ENCODE results near the gene IDH3G. TPM values are rescaled to one million over a fixed set of nuclear protein-coding genes. Genes with fewer than 3 reads are reported as not detected.
A peak's percentile ranks its signal among the peaks of the same experiment; 100 is the strongest.

The IDH3G gene
- total RNA-seq, 2 experiments from 2014 or later = 45.9 to 51.5 TPM

DNA sequence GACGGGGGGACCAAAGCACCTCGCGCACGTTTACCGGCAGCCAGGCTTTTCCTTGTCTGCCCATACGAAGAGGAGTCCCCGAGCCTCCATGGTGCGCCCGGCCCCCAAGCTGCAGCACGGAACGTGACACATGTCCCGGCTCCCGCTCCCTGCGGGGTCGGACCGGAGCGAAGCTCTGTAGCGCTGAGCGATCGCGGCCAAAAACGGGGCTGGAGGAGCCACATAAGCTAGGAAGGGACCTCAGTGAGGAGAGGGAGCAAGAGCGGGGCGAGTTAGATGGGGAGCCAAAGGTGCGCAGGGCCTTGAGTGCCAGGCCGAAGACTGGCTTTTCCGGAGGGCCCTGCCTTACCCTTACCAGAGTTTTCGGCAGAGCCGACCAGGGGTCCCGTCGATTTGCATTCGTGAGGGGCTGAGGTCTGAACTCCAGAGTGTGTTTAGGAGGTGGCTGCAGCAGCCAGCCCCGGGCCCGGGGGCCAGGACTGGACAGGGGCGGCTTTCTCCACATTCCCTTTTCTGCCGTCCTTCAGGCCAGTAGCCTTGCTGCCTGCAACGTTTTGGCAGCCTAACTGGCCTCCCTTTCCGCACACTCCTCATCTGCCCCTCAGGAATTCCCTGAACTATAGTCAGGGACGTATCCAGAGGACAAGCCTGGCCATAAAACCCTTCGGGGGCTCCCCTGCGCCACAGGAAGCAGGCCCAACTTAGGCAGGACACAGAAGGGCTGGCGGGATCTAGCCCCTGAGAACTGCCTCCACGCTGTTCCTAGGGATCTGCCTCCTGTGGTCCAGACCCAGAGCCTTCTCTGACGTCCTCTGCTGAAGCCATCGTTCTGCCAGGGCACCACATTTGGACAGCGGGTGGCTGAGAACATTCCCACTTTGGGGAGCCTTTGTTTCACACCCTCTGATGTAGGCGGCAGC, 982 bp upstream of the IDH3G start:
- Mint-ChIP-seq H3K36me3 (peaks cover 5% of the 10 kb centered on the region), H3K27ac (peak overlapping the region; percentile 65), H3K27me3 (no peaks in the 10 kb centered on the region), H3K4me1 (ENCODE audit: low read depth) (peaks cover 18% of the 10 kb centered on the region), H3K4me3 (peak overlapping the region; percentile 90), H3K9me3 (no peaks in the 10 kb centered on the region)
- ChIA-PET CTCF (interaction anchor here (0.8 to 1.2 kb wide), 6 partner anchors 29 to 152 kb away, joined by 3 to 6 read pairs (median 3); partner anchors contain the start of genes ARHGAP4 and SLC6A8), POLR2A (interaction anchor here (0.9 to 1.6 kb wide), 4 partner anchors 13 to 130 kb away, joined by 3 to 17 read pairs (median 4); partner anchors contain the start of gene ARHGAP4)
- intact Hi-C loops (cut with micrococcal nuclease) = loop anchor here (1.0 to 10.0 kb wide), 6 partner anchors 70 to 642 kb away; partner anchors contain the start of genes ABCD1, BCAP31, GDI1 and HAUS7
- peak; percentile 38 for DNase-seq

- Mint-ChIP-seq H3K36me3 (peaks cover 5% of the 10 kb centered on the region), H3K27me3 (no peaks in the 10 kb centered on the region), H3K4me3 (peak overlapping the region; percentile 90), H3K27ac (peak overlapping the region; percentile 73), H3K9me3 (no peaks in the 10 kb centered on the region), H3K4me1 (ENCODE audit: low read depth) (peaks cover 18% of the 10 kb centered on the region)
- intact Hi-C loops (cut with micrococcal nuclease) = loop anchor here (5.0 to 10.0 kb wide), 4 partner anchors 68 to 644 kb away; partner anchors contain the start of genes ABCD1, BCAP31, GDI1 and HAUS7
- ChIA-PET CTCF (interaction anchor here (1.3 kb wide), 1 partner anchor 30 kb away, joined by 3 read pairs; no protein-coding TSS in a partner anchor), POLR2A (interaction anchor here (1.5 kb wide), 1 partner anchor 11 kb away, joined by 3 read pairs; no protein-coding TSS in a partner anchor)
- DNase-seq = no peak
Observed at GRCh38 chrX:153793291-153793690, 884 bp downstream of the IDH3G start.

- no peaks in the 10 kb centered on the region for H3K9me3 Mint-ChIP-seq
- ChIA-PET POLR2A (no interaction called here), CTCF (no interaction called here)
Observed at GRCh38 chrX:153792368-153792767, 1.8 kb downstream of the IDH3G start.

GRCh38 chrX:153791104-153791852, 2.9 kb downstream of the IDH3G start:
- DNase-seq = no peak
- peaks cover 5% of the 10 kb centered on the region for H3K36me3 Mint-ChIP-seq
- ChIA-PET POLR2A (no interaction called here), CTCF (no interaction called here)
- H3K9me3 Mint-ChIP-seq = no peaks in the 10 kb centered on the region
- no peak overlapping the region for H3K4me3 Mint-ChIP-seq
- H3K27me3 Mint-ChIP-seq = no peaks in the 10 kb centered on the region
- intact Hi-C loops (cut with micrococcal nuclease) = loop anchor here (5.0 to 10.0 kb wide), 4 partner anchors 66 to 646 kb away; partner anchors contain the start of genes ABCD1, BCAP31, GDI1 and HAUS7
- H3K4me1 Mint-ChIP-seq (ENCODE audit: low read depth) = peaks cover 12% of the 10 kb centered on the region
- no peak overlapping the region for H3K27ac Mint-ChIP-seq

More at GRCh38 chrX:153792368-153792767, 1.8 kb downstream of the IDH3G start:
- H3K36me3 Mint-ChIP-seq = peaks cover 5% of the 10 kb centered on the region
- DNase-seq = no peak
- intact Hi-C loops (cut with micrococcal nuclease) = loop anchor here (5.0 to 10.0 kb wide), 4 partner anchors 68 to 645 kb away; partner anchors contain the start of genes ABCD1, BCAP31, GDI1 and HAUS7
- no peak overlapping the region for H3K27ac Mint-ChIP-seq
- no peaks in the 10 kb centered on the region for H3K27me3 Mint-ChIP-seq
- H3K4me3 Mint-ChIP-seq = peak overlapping the region; percentile 90
- H3K4me1 Mint-ChIP-seq (ENCODE audit: low read depth) = peaks cover 18% of the 10 kb centered on the region

GRCh38 chrX:153789654-153790053, 4.5 kb downstream of the IDH3G start:
- peaks cover 4% of the 10 kb centered on the region for H3K36me3 Mint-ChIP-seq
- intact Hi-C loops (cut with micrococcal nuclease) = loop anchor here (5.0 to 10.0 kb wide), 4 partner anchors 65 to 648 kb away; partner anchors contain the start of genes ABCD1, BCAP31, GDI1 and HAUS7
- H3K9me3 Mint-ChIP-seq = no peaks in the 10 kb centered on the region
- H3K4me3 Mint-ChIP-seq = no peak overlapping the region
- ChIA-PET POLR2A (no interaction called here), CTCF (no interaction called here)
- no peak for DNase-seq
- H3K27me3 Mint-ChIP-seq = no peaks in the 10 kb centered on the region
- H3K27ac Mint-ChIP-seq = no peak overlapping the region
- peaks cover 7% of the 10 kb centered on the region for H3K4me1 Mint-ChIP-seq (ENCODE audit: low read depth)

DNA sequence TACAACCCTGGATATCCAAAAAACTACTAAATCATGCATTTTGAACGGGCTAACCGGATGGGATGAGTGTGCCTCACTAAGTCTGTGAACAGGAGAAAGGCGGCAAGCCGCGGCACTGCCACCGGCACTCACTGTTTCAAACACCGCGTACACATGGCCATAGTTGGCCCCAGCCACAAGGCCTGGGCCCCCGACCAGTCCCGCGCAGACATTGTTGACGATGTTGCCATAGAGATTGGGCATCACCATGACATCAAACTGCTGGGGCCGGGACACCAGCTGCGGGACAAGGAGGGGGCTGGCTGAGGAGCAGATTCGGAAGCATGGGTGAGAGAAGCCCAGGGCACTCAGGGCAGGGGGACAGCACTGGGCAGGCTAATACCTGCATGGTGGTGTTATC, 7.5 kb downstream of the IDH3G start:
- DNase-seq = no peak
- CTCF ChIA-PET = no interaction called here
- no peaks in the 10 kb centered on the region for H3K27me3 Mint-ChIP-seq
- no peak overlapping the region for H3K27ac Mint-ChIP-seq
- H3K4me1 Mint-ChIP-seq (ENCODE audit: low read depth) = no peaks in the 10 kb centered on the region
- POLR2A ChIA-PET = no interaction called here
- no peak overlapping the region for H3K4me3 Mint-ChIP-seq
- no peaks in the 10 kb centered on the region for H3K9me3 Mint-ChIP-seq
- H3K36me3 Mint-ChIP-seq = peaks cover 4% of the 10 kb centered on the region
- intact Hi-C loops (cut with micrococcal nuclease) = no loop called here

DNA sequence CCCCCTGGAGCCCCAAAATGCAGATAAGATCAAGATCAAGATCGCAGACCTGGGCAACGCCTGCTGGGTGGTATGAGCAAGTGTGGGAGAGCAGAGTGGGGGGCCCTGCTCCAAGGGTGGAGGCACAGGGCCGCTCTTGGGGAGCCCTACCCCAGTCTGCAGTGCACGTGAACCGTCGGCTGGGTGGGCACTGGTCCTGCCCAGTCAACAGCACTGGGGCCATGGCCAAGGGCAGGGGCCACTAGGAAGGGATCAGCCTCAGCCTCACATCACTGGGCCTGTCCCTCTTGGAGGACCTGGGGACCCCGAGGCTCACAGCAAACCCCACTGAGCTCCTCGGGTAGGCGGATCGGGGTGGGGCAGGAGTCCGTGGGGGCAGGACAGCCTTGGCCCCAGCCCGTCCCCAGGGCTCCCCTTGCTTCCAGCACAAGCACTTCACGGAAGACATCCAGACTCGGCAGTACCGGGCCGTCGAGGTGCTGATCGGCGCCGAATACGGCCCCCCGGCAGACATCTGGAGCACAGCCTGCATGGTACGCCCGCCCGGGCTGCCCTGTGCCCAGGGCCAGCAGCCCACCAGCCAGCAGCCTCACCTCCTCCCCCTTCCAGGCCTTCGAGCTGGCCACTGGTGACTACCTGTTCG, 9.7 kb downstream of the IDH3G start:
- Mint-ChIP-seq H3K9me3 (no peaks in the 10 kb centered on the region), H3K36me3 (peaks cover 4% of the 10 kb centered on the region), H3K27me3 (peaks cover 8% of the 10 kb centered on the region), H3K27ac (no peak overlapping the region), H3K4me3 (no peak overlapping the region), H3K4me1 (ENCODE audit: low read depth) (peaks cover 3% of the 10 kb centered on the region)
- ChIA-PET POLR2A (no interaction called here), CTCF (no interaction called here)
- intact Hi-C loops (cut with micrococcal nuclease) = no loop called here
- DNase-seq = no peak

- intact Hi-C loops (cut with micrococcal nuclease) = no loop called here
- ChIA-PET POLR2A (no interaction called here), CTCF (no interaction called here)
- Mint-ChIP-seq H3K4me1 (ENCODE audit: low read depth) (peaks cover 3% of the 10 kb centered on the region), H3K27ac (no peak overlapping the region), H3K4me3 (no peak overlapping the region), H3K36me3 (peaks cover 4% of the 10 kb centered on the region), H3K27me3 (peaks cover 8% of the 10 kb centered on the region), H3K9me3 (no peaks in the 10 kb centered on the region)
- DNase-seq = no peak
Observed at GRCh38 chrX:153783378-153784013, 10.7 kb downstream of the IDH3G start.

- DNase-seq = no peak
- ChIA-PET CTCF (no interaction called here), POLR2A (no interaction called here)
- intact Hi-C loops (cut with micrococcal nuclease) = no loop called here
- Mint-ChIP-seq H3K4me1 (ENCODE audit: low read depth) (peaks cover 3% of the 10 kb centered on the region), H3K27ac (no peak overlapping the region), H3K4me3 (no peak overlapping the region), H3K27me3 (peaks cover 8% of the 10 kb centered on the region), H3K9me3 (no peaks in the 10 kb centered on the region), H3K36me3 (peaks cover 4% of the 10 kb centered on the region)
Observed at GRCh38 chrX:153782871-153783270, 11.3 kb downstream of the IDH3G start.

GRCh38 chrX:153782313-153782712, 11.9 kb downstream of the IDH3G start:
- DNase-seq = no peak
- H3K27ac Mint-ChIP-seq = no peak overlapping the region
- no peak overlapping the region for H3K4me3 Mint-ChIP-seq
- no peaks in the 10 kb centered on the region for H3K9me3 Mint-ChIP-seq
- peaks cover 4% of the 10 kb centered on the region for H3K36me3 Mint-ChIP-seq
- ChIA-PET CTCF (no interaction called here), POLR2A (interaction anchor here (0.8 kb wide), 1 partner anchor 12 kb away, joined by 3 read pairs; the partner anchor contains the start of genes IDH3G and SSR4)
- H3K4me1 Mint-ChIP-seq (ENCODE audit: low read depth) = peaks cover 3% of the 10 kb centered on the region
- intact Hi-C loops (cut with micrococcal nuclease) = no loop called here
- peaks cover 8% of the 10 kb centered on the region for H3K27me3 Mint-ChIP-seq

GRCh38 chrX:153781428-153782047, 12.6 kb downstream of the IDH3G start:
- H3K4me3 Mint-ChIP-seq = no peak overlapping the region
- intact Hi-C loops (cut with micrococcal nuclease) = no loop called here
- no peak overlapping the region for H3K27ac Mint-ChIP-seq
- peaks cover 8% of the 10 kb centered on the region for H3K27me3 Mint-ChIP-seq
- H3K9me3 Mint-ChIP-seq = no peaks in the 10 kb centered on the region
- ChIA-PET CTCF (no interaction called here), POLR2A (interaction anchor here (0.8 kb wide), 1 partner anchor 13 kb away, joined by 3 read pairs; the partner anchor contains the start of genes IDH3G and SSR4)
- no peak for DNase-seq
- H3K36me3 Mint-ChIP-seq = peaks cover 4% of the 10 kb centered on the region
- peaks cover 3% of the 10 kb centered on the region for H3K4me1 Mint-ChIP-seq (ENCODE audit: low read depth)

Measured in activated CD4-positive, alpha-beta memory T cell treated with anti-CD3 and anti-CD28 coated beads for 36 hours (primary cell).